A673 (cell line): ENCODE data around the gene VAV2. TPM values are rescaled to one million over a fixed set of nuclear protein-coding genes. Genes with fewer than 3 reads are reported as not detected.

ENCODE experiments used
- BruUV-seq: library from RNA; stranded (reverse); fragments of 400-500 nt; replicated peaks from 2 replicates; lab custom pipeline; 2021; lab: Mats Ljungman, UMichigan
- CTCF ChIA-PET: fragments of 300-600 bp; sonication (Branson Sonifier 250); formaldehyde crosslinking; loops from one replicate; lab custom pipeline; 2022; ENCODE audit warnings: antibody characterized with exemption; lab: Charles Lee
- POLR2A ChIA-PET: fragments of 300-600 bp; sonication (Branson Sonifier 250); formaldehyde crosslinking; loops from one replicate; lab custom pipeline; 2022; ENCODE audit warnings: antibody characterized with exemption; ENCODE audit not compliant: low non-redundant PET; lab: Charles Lee
- DNase-seq: peaks from one replicate; pipeline ENCODE4 v3.0.0-alpha.2; 2015; ENCODE audit warnings: low spot score
- H3K27ac ChIP-seq: fragments of 200-600 bp; sonication (generic); 2 replicates; pipeline ENCODE4 v1.5.1; 2016; ENCODE audit warnings: mixed run types, low read depth, mild to moderate bottlenecking, mixed read lengths, antibody characterized with exemption, low read length; ENCODE audit not compliant: poor library complexity, severe bottlenecking
- H3K27me3 ChIP-seq: fragments of 200-600 bp; sonication (generic); replicated peaks from 2 replicates; pipeline ENCODE4 v1.6.1; 2017; ENCODE audit warnings: mixed run types, low read depth, mild to moderate bottlenecking, mixed read lengths, antibody characterized with exemption, low read length; ENCODE audit not compliant: insufficient read depth, poor library complexity
- H3K36me3 ChIP-seq: fragments of 200-600 bp; sonication (generic); 2 replicates; pipeline ENCODE4 v1.6.1; 2016; ENCODE audit warnings: mixed run types, mild to moderate bottlenecking, mixed read lengths, antibody characterized with exemption, low read length; ENCODE audit not compliant: insufficient read depth, poor library complexity, severe bottlenecking
- H3K4me1 ChIP-seq: fragments of 200-600 bp; sonication (generic); 2 replicates; pipeline ENCODE4 v1.6.1; 2017; ENCODE audit warnings: mixed run types, mild to moderate bottlenecking, mixed read lengths, antibody characterized with exemption, low read length; ENCODE audit not compliant: insufficient read depth, poor library complexity, severe bottlenecking
- H3K4me3 ChIP-seq: fragments of 200-600 bp; sonication (generic); 2 replicates; pipeline ENCODE4 v1.5.1; 2016; ENCODE audit warnings: low read depth, mixed run types, mild to moderate bottlenecking, mixed read lengths, low read length; ENCODE audit not compliant: poor library complexity, severe bottlenecking
- H3K9me3 ChIP-seq: fragments of 200-600 bp; sonication (generic); 2 replicates; pipeline ENCODE4 v1.6.1; 2016; ENCODE audit warnings: mixed run types, low read depth, mild to moderate bottlenecking, mixed read lengths, antibody characterized with exemption, low read length; ENCODE audit not compliant: poor library complexity, severe bottlenecking
- CTCF ChIP-seq: fragments of 300-800, 200-600 bp; sonication (generic); conservative IDR thresholded peaks from 2 replicates; pipeline ENCODE4 v1.5.1; 2017; ENCODE audit warnings: low read depth, mild to moderate bottlenecking, antibody characterized with exemption, low read length, moderate library complexity, mixed read lengths
- EZH2 ChIP-seq: fragments of 200-600 bp; sonication (generic); IDR thresholded peaks from 2 replicates; pipeline ENCODE4 v1.6.1; 2017; ENCODE audit warnings: borderline replicate concordance, low read depth, mild to moderate bottlenecking, mixed read lengths, antibody characterized with exemption, low read length; ENCODE audit not compliant: poor library complexity, severe bottlenecking
- intact Hi-C: fragments of 100-400 bp; cut with micrococcal nuclease; formaldehyde crosslinking; loops from one replicate; pipeline ENCODE4 v1.10.0; 2022; ENCODE audit not compliant: unreplicated experiment
- total RNA-seq: library from RNA; stranded (reverse); gene quantifications from 2 replicates; pipeline ENCODE4 v1.2.3, GENCODE V29; 2021

The VAV2 gene
- total RNA-seq, 1 experiment from 2014 or later = 16.4 TPM

- Histone ChIP-seq H3K4me3 (no peak overlapping the region), H3K27ac (no peak overlapping the region), H3K4me1 (peaks cover 14% of the 10 kb centered on the region), H3K9me3 (no peaks in the 10 kb centered on the region), H3K36me3 (no peaks in the 10 kb centered on the region), H3K27me3 (no peaks in the 10 kb centered on the region)
- intact Hi-C loops = no loop called here
- POLR2A ChIA-PET = interaction anchor here (0.7 kb wide), 1 partner anchor 24 kb away, joined by 3 read pairs; no protein-coding TSS in a partner anchor
- DNase-seq = no peak
- no TSS peak for BruUV-seq
- no peak for TF ChIP-seq EZH2
- TF ChIP-seq CTCF = no peak
- CTCF ChIA-PET = no interaction called here
Observed at GRCh38 chr9:133712221-133713100, 279.7 kb downstream of the VAV2 start.

Other genes with a start within 250 kb of the VAV2 start
- 13.5 and 22.2 TPM in 2 replicates for gene BRD3OS, start 33.2 kb upstream of the VAV2 start, total RNA-seq
- 61.6 and 72.7 TPM in 2 replicates for gene BRD3, start 75.7 kb upstream of the VAV2 start, total RNA-seq
- 67.7 and 76.4 TPM in 2 replicates for gene WDR5, start 143.8 kb upstream of the VAV2 start, total RNA-seq
- 49.1 and 96.5 TPM in 2 replicates for gene RNU6ATAC, start 172.2 kb upstream of the VAV2 start, total RNA-seq